GM12801 (cell line): ENCODE measurements around the gene LRRC38.

Experiments used
- TF ChIP-seq, protein P1 (sequence below): IDR thresholded peaks from one replicate; pipeline ENCODE4 v1.5.1; 2011; ENCODE audit warnings: control low read depth; ENCODE audit not compliant: insufficient read length; ENCODE audit errors: extremely low read depth

Gene LRRC38

DNA sequence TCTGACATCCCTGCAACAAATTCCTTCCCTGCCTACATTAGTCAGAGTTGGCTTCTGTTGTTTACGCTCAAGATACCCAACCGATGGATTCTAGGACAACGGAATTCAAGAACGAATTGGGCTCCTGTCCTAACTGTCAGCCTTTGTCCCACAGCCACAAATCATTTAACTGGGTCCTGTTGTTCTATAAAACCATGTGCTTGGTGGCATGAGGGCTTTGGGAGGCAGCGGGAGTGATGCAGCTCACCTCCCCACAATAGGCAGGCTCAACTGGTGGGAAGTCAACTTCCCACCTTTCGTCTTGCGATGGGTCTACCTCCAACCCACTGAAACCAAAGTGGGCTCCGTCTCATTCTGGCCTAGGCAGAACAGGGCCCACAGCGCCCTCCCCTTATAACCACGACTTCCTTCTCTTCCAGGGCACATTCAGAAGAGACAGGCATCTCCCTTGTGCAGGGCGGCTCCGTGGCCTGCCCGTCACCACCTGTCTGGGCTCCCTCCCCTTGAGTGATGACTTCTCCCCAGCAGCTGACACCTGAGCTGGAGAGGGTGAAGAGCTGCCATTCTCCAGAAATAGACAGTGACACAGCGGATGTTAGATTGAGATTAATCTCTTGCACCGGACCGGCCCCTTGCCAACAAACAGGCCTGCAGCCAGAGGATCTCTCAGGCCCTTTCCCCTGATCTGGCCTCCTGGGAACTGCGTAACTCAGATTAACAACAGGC is 26.5 kb downstream of the LRRC38 start:
- TF ChIP-seq, protein P1, sequence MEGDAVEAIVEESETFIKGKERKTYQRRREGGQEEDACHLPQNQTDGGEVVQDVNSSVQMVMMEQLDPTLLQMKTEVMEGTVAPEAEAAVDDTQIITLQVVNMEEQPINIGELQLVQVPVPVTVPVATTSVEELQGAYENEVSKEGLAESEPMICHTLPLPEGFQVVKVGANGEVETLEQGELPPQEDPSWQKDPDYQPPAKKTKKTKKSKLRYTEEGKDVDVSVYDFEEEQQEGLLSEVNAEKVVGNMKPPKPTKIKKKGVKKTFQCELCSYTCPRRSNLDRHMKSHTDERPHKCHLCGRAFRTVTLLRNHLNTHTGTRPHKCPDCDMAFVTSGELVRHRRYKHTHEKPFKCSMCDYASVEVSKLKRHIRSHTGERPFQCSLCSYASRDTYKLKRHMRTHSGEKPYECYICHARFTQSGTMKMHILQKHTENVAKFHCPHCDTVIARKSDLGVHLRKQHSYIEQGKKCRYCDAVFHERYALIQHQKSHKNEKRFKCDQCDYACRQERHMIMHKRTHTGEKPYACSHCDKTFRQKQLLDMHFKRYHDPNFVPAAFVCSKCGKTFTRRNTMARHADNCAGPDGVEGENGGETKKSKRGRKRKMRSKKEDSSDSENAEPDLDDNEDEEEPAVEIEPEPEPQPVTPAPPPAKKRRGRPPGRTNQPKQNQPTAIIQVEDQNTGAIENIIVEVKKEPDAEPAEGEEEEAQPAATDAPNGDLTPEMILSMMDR: no peak

DNA sequence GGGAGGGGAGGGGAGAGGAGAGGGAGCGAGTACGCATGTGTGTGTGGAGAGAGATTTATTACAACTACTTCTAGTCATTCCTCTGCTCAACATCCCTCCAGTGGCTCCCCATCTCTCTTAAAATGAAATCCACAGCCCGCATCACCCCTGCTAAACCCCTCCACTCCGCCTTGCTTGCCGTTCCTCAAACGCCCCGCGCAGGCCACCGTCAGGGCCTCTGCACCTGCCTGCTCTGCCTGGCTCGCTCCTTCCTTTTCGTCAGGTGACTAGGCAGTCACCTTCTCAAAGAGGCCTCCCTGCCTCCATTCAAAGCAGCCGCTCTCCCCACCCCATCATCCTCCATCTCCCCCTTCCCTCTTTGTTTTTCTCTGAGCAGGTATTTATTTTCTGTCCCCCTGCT is 29.9 kb downstream of the LRRC38 start:
- TF ChIP-seq, protein P1: no peak

DNA sequence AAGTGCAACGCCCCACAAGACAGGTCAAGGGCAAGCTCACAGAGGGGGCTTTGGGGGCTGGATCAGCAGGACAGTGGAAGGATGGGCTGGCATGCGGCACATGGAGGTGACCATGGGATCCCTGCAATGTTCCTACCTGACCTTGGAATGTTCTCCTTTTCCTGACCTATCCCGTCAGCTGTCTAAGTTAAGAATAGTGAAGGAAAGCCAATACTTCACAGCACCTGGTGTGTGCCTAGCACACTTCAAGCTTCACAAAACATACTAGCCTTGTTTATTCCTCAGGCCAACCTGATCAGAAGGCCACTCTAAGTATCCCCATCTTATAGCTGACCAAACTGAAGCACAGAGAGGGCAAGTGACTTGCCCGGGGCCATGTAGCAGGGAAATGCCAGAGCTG is 31.2 kb downstream of the LRRC38 start:
- TF ChIP-seq, protein P1: no peak

DNA sequence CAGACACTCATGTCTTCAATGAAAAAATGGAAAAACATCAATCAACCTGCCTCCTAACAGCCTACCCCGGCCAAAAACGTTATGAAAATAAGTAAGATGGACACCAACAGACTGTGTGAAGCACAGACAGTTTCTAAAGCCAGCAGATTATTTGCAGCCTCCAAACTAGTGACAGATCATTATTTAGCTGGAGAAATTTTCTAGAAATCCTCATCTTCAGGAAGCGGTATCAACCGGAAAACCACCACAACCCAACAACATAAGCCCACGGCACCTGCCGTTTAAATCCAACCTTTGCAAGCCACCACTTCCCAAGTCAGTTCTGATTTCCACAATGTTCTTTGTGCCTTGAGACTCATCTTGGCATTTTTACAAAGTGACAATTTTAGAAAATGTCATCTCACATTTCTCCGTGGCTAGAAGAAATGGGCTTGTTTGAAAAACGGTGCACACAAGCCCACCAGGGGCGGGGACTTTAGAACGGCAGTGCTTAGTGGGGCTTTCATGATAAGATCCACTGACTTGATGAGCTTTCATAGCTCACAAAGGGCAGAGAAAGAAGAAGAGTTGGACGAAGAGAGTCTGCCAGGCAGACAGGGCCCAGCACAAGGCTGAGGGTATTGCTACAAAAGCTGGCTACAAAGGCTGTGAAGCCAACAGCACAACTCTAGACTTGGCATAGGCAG is 34.5 kb downstream of the LRRC38 start:
- TF ChIP-seq, protein P1: no peak

DNA sequence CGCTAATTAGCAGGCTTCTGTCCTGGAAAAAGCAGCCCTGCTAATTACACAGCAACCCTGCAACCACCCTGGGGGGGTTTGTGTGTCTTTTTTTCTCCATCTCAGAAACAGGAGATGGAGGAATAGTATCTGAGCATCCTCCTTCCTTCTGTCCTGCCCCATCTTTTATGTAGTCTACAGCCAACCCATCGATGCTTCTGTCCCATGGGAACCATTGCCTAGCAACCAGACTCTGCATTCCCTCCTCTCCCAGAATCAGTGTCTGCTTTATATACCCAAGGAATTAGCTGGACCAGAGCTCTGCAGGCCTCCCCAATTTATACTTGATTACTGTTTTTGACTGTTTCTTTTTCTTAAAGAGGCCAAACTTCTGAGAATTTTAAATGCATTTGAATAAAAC is 35.1 kb downstream of the LRRC38 start:
- TF ChIP-seq, protein P1: no peak

DNA sequence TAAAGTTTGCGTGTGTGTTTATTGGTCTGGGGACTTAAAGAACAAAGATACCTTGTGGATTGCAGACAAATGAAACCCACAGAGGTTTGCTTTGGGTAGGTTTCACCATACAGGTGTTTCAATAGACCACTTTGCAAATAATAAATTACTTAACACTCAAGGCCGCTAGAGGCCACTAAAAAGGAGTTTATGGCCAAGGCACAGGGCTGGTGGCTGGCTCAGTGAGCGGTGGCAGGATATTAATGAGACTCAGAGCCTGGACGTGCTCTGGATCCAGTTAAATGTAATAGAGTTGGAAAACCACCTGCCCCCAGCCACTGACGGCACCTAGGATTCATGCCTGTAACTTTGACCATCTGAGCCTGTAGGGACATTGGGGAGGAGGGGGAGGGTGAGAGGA is 44.5 kb downstream of the LRRC38 start:
- TF ChIP-seq, protein P1: no peak

DNA sequence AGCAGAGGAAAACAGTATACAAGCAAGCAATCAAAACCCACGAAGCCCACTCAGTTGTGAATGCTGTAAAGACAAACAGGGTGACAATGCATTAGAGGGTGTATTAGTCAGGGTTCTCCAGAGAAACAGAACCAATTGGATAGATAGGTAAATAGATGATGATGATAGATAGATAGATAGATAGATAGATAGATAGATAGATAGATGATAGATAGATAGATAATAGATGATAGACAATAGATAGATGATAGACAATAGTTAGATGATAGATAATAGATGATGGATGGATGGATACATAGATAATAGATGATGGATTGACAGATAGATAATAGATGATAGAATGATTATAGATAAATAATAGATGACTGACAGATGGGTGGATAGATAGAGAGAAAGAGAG is 48.3 kb downstream of the LRRC38 start:
- TF ChIP-seq, protein P1: no peak
